ENCODE results near the gene ACTG2.

The ACTG2 gene

GRCh38 chr2:73946215-73946614 is 53.4 kb downstream of the ACTG2 start:
- Histone ChIP-seq H3K9me3 (ENCODE audit: insufficient read depth, low read length, severe bottlenecking) (no peaks in the 10 kb centered on the region), H3K79me2 (ENCODE audit: insufficient read depth, low read length) (peaks cover 54% of the 10 kb centered on the region), H3K27me3 (ENCODE audit: insufficient read depth, low read length, poor library complexity) (no peaks in the 10 kb centered on the region), H4K20me1 (ENCODE audit: insufficient read depth, low read length) (peaks cover 20% of the 10 kb centered on the region), H3K9ac (ENCODE audit: low read depth, low read length) (no peak overlapping the region), H3K27ac (ENCODE audit: low read length) (no peak overlapping the region), H3K36me3 (ENCODE audit: insufficient read depth, low read length) (peaks cover 86% of the 10 kb centered on the region), H2AFZ (ENCODE audit: low read depth, low read length) (no peak overlapping the region), H3K4me2 (ENCODE audit: insufficient read depth, low read length) (no peak overlapping the region), H3K4me1 (ENCODE audit: insufficient read depth, low read length) (no peaks in the 10 kb centered on the region), H3K4me3 (ENCODE audit: low read depth in 1 of 2, low read length in 2 of 2) (no peak overlapping the region)
- DNase-seq = no peak
- TF ChIP-seq EZH2 (IDR thresholded peaks at IDR 0.05; ENCODE audit: borderline replicate concordance, low read depth, low read length, severe bottlenecking) = no peak
- TF ChIP-seq CTCF (IDR thresholded peaks at IDR 0.05; ENCODE audit: borderline replicate concordance, extremely low read depth, low read length, poor library complexity, severe bottlenecking) = no peak
- no peak for ATAC-seq (ENCODE audit: insufficient read depth, low read depth)

DNA sequence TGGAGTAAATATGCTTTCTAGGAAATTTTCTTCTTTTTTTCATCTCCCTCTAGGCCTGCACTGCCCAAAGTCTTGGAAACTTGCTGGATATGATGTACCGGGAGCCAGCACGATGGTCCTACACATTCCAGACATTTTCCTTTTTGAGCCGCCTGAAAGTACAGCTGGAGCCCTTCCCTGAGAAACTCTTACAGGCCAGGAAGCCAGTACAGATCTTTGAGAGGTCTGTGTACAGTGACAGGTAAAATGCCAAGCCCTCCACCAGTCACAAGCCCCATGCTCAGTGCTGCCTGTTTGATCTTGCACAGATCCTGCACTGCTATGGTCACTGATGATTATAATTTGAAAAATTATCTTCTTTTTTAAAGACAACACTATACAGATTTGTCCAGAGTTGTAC is 53.9 kb downstream of the ACTG2 start:
- peaks cover 54% of the 10 kb centered on the region for H3K79me2 ChIP-seq (ENCODE audit: insufficient read depth, low read length)

GRCh38 chr2:73947412-73948018 is 54.7 kb downstream of the ACTG2 start:
- no peak overlapping the region for H3K4me2 ChIP-seq (ENCODE audit: insufficient read depth, low read length)
- H3K27me3 ChIP-seq (ENCODE audit: insufficient read depth, low read length, poor library complexity) = no peaks in the 10 kb centered on the region
- no peak overlapping the region for H3K27ac ChIP-seq (ENCODE audit: low read length)
- H3K9me3 ChIP-seq (ENCODE audit: insufficient read depth, low read length, severe bottlenecking) = no peaks in the 10 kb centered on the region
- DNase-seq (no peak), ATAC-seq (ENCODE audit: insufficient read depth, low read depth) (no peak)
- peaks cover 25% of the 10 kb centered on the region for H4K20me1 ChIP-seq (ENCODE audit: insufficient read depth, low read length)
- H3K4me3 ChIP-seq (ENCODE audit: low read depth in 1 of 2, low read length in 2 of 2) = no peak overlapping the region
- H3K79me2 ChIP-seq (ENCODE audit: insufficient read depth, low read length) = peaks cover 53% of the 10 kb centered on the region
- no peak overlapping the region for H2AFZ ChIP-seq (ENCODE audit: low read depth, low read length)
- H3K36me3 ChIP-seq (ENCODE audit: insufficient read depth, low read length) = peaks cover 92% of the 10 kb centered on the region
- TF ChIP-seq CTCF (IDR thresholded peaks at IDR 0.05; ENCODE audit: borderline replicate concordance, extremely low read depth, low read length, poor library complexity, severe bottlenecking) (no peak), EZH2 (IDR thresholded peaks at IDR 0.05; ENCODE audit: borderline replicate concordance, low read depth, low read length, severe bottlenecking) (no peak)
- H3K9ac ChIP-seq (ENCODE audit: low read depth, low read length) = no peak overlapping the region
- no peaks in the 10 kb centered on the region for H3K4me1 ChIP-seq (ENCODE audit: insufficient read depth, low read length)

More for the DNA sequence above, 53.9 kb downstream of the ACTG2 start:
- Histone ChIP-seq H3K27ac (ENCODE audit: low read length) (no peak overlapping the region), H3K4me1 (ENCODE audit: insufficient read depth, low read length) (no peaks in the 10 kb centered on the region), H3K4me3 (ENCODE audit: low read depth in 1 of 2, low read length in 2 of 2) (no peak overlapping the region), H3K27me3 (ENCODE audit: insufficient read depth, low read length, poor library complexity) (no peaks in the 10 kb centered on the region), H3K36me3 (ENCODE audit: insufficient read depth, low read length) (peaks cover 86% of the 10 kb centered on the region), H2AFZ (ENCODE audit: low read depth, low read length) (no peak overlapping the region), H3K4me2 (ENCODE audit: insufficient read depth, low read length) (no peak overlapping the region), H4K20me1 (ENCODE audit: insufficient read depth, low read length) (peaks cover 20% of the 10 kb centered on the region), H3K9ac (ENCODE audit: low read depth, low read length) (no peak overlapping the region), H3K9me3 (ENCODE audit: insufficient read depth, low read length, severe bottlenecking) (no peaks in the 10 kb centered on the region)
- no peak for DNase-seq
- no peak for ATAC-seq (ENCODE audit: insufficient read depth, low read depth)
- TF ChIP-seq CTCF (IDR thresholded peaks at IDR 0.05; ENCODE audit: borderline replicate concordance, extremely low read depth, low read length, poor library complexity, severe bottlenecking) = no peak
- no peak for TF ChIP-seq EZH2 (IDR thresholded peaks at IDR 0.05; ENCODE audit: borderline replicate concordance, low read depth, low read length, severe bottlenecking)
